Activated CD8-positive, alpha-beta memory T cell treated with anti-CD3 and anti-CD28 coated beads, Interleukin-2, amount 10 ng/mL, durations not matched to agents 7 days and 5 days (primary cell): Measurements from ENCODE around the gene PDCD4. TPM values are rescaled to one million over a fixed set of nuclear protein-coding genes. Genes with fewer than 3 reads are reported as not detected.

Source experiments
- ATAC-seq: fragments of 150-1000 bp; cut with Tn5 transposase; one replicate; pipeline ENCODE4 v1.10.0; 2021; ENCODE audit warnings: moderate library complexity
- CTCF ChIA-PET: fragments of 350-600 bp; sonication (Branson Sonifier 250); formaldehyde crosslinking; loops from one replicate; lab custom pipeline; 2021; ENCODE audit warnings: antibody characterized with exemption; lab: Charles Lee
- DNase-seq: peaks from one replicate; pipeline ENCODE4 v3.0.0-alpha.2; 2020
- H3K27ac Mint-ChIP-seq: one replicate; pipeline ENCODE4 v1.8.0; 2021; ENCODE audit warnings: mild to moderate bottlenecking, mixed read lengths
- H3K27me3 Mint-ChIP-seq: one replicate; pipeline ENCODE4 v1.8.0; 2021; ENCODE audit warnings: mixed read lengths
- H3K36me3 Mint-ChIP-seq: one replicate; pipeline ENCODE4 v1.8.0; 2021; ENCODE audit warnings: mild to moderate bottlenecking, mixed read lengths
- H3K4me1 Mint-ChIP-seq: one replicate; pipeline ENCODE4 v1.8.0; 2021; ENCODE audit warnings: mixed read lengths
- H3K4me3 Mint-ChIP-seq: one replicate; pipeline ENCODE4 v1.8.0; 2021; ENCODE audit warnings: mild to moderate bottlenecking, moderate library complexity, mixed read lengths
- H3K9me3 Mint-ChIP-seq: one replicate; pipeline ENCODE4 v1.8.0; 2022; ENCODE audit warnings: low read depth, mixed read lengths
- total RNA-seq, 2 experiments: library from RNA; stranded (reverse); gene quantifications; one replicate each; pipeline ENCODE4 v1.2.3, GENCODE V29; 2021

PDCD4 gene
- total RNA-seq, 2 experiments from 2014 or later = 74.0 to 115 TPM

GRCh38 chr10:110881905-110882304 lies 10.2 kb downstream of the PDCD4 start:
- H3K4me3 Mint-ChIP-seq = peak overlapping the region; percentile 39

GRCh38 chr10:110883924-110884323 lies 12.2 kb downstream of the PDCD4 start:
- Mint-ChIP-seq H3K36me3 (peaks cover 52% of the 10 kb centered on the region), H3K4me1 (peaks cover 59% of the 10 kb centered on the region), H3K27ac (peak overlapping the region; percentile 83), H3K4me3 (peak overlapping the region; percentile 73), H3K27me3 (no peaks in the 10 kb centered on the region), H3K9me3 (no peaks in the 10 kb centered on the region)
- ATAC-seq (peak; percentile 67), DNase-seq (no peak)
- CTCF ChIA-PET = interaction anchor here (1.1 to 2.5 kb wide), 3 partner anchors 16 to 81 kb away, joined by 3 to 16 read pairs (median 3); no protein-coding TSS in a partner anchor

More at GRCh38 chr10:110881905-110882304, 10.2 kb downstream of the PDCD4 start:
- DNase-seq (no peak), ATAC-seq (no peak)
- Mint-ChIP-seq H3K27me3 (no peaks in the 10 kb centered on the region), H3K4me1 (peaks cover 65% of the 10 kb centered on the region), H3K36me3 (peaks cover 51% of the 10 kb centered on the region), H3K9me3 (no peaks in the 10 kb centered on the region), H3K27ac (peak overlapping the region; percentile 61)
- CTCF ChIA-PET = interaction anchor here (0.9 to 1.6 kb wide), 3 partner anchors 9 to 11 kb away, joined by 3 to 5 read pairs (median 4); partner anchors contain the start of gene PDCD4

- peak; percentile 29 for ATAC-seq
- H3K36me3 Mint-ChIP-seq = peaks cover 56% of the 10 kb centered on the region
- CTCF ChIA-PET = interaction anchor here (1.2 to 2.6 kb wide), 5 partner anchors 11 to 82 kb away, joined by 3 to 15 read pairs (median 8); no protein-coding TSS in a partner anchor
- peak overlapping the region; percentile 50 for H3K4me3 Mint-ChIP-seq
- H3K27ac Mint-ChIP-seq = peak overlapping the region; percentile 62
- no peaks in the 10 kb centered on the region for H3K9me3 Mint-ChIP-seq
- H3K4me1 Mint-ChIP-seq = peaks cover 45% of the 10 kb centered on the region
- no peak for DNase-seq
- no peaks in the 10 kb centered on the region for H3K27me3 Mint-ChIP-seq
These were observed 14.4 kb downstream of the PDCD4 start for GRCh38 chr10:110885932-110886674.

- H3K9me3 Mint-ChIP-seq = no peaks in the 10 kb centered on the region
- peak overlapping the region; percentile 44 for H3K27ac Mint-ChIP-seq
- peaks cover 52% of the 10 kb centered on the region for H3K36me3 Mint-ChIP-seq
- H3K4me1 Mint-ChIP-seq = peaks cover 39% of the 10 kb centered on the region
- CTCF ChIA-PET = interaction anchor here (1.2 to 2.6 kb wide), 6 partner anchors 9 to 277 kb away, joined by 3 to 15 read pairs (median 6); no protein-coding TSS in a partner anchor
- no peak for ATAC-seq
- H3K27me3 Mint-ChIP-seq = no peaks in the 10 kb centered on the region
- no peak overlapping the region for H3K4me3 Mint-ChIP-seq
- DNase-seq = no peak
These were observed 15.8 kb downstream of the PDCD4 start for GRCh38 chr10:110887560-110887959.

GRCh38 chr10:110892602-110893288 lies 21.0 kb downstream of the PDCD4 start:
- no peak for ATAC-seq
- Mint-ChIP-seq H3K27me3 (no peaks in the 10 kb centered on the region), H3K4me1 (peaks cover 16% of the 10 kb centered on the region), H3K27ac (no peak overlapping the region), H3K36me3 (peaks cover 47% of the 10 kb centered on the region), H3K9me3 (no peaks in the 10 kb centered on the region), H3K4me3 (no peak overlapping the region)
- no peak for DNase-seq
- CTCF ChIA-PET = interaction anchor here (1.1 to 3.1 kb wide), 10 partner anchors 10 to 282 kb away, joined by 3 to 28 read pairs (median 4); no protein-coding TSS in a partner anchor

GRCh38 chr10:110893559-110894179 lies 21.9 kb downstream of the PDCD4 start:
- no peak for DNase-seq
- peak; percentile 85 for ATAC-seq
- H3K36me3 Mint-ChIP-seq = peaks cover 50% of the 10 kb centered on the region
- no peaks in the 10 kb centered on the region for H3K27me3 Mint-ChIP-seq
- CTCF ChIA-PET = interaction anchor here (0.8 to 3.1 kb wide), 18 partner anchors 9 to 283 kb away, joined by 3 to 28 read pairs (median 4); partner anchors contain the start of gene PDCD4
- H3K4me1 Mint-ChIP-seq = peaks cover 14% of the 10 kb centered on the region
- no peaks in the 10 kb centered on the region for H3K9me3 Mint-ChIP-seq
- H3K4me3 Mint-ChIP-seq = no peak overlapping the region
- H3K27ac Mint-ChIP-seq = no peak overlapping the region

GRCh38 chr10:110897184-110897583 lies 25.5 kb downstream of the PDCD4 start:
- no peak overlapping the region for H3K27ac Mint-ChIP-seq
- H3K4me3 Mint-ChIP-seq = no peak overlapping the region
- H3K36me3 Mint-ChIP-seq = peaks cover 51% of the 10 kb centered on the region
- no peaks in the 10 kb centered on the region for H3K27me3 Mint-ChIP-seq
- no peaks in the 10 kb centered on the region for H3K9me3 Mint-ChIP-seq
- peaks cover 21% of the 10 kb centered on the region for H3K4me1 Mint-ChIP-seq
- no peak for DNase-seq
- CTCF ChIA-PET = interaction anchor here (0.7 to 4.1 kb wide), 11 partner anchors 10 to 152 kb away, joined by 3 to 23 read pairs (median 3); partner anchors contain the start of genes BBIP1 and SHOC2
- ATAC-seq = no peak

- DNase-seq (no peak), ATAC-seq (no peak)
- no peak overlapping the region for H3K27ac Mint-ChIP-seq
- H3K4me1 Mint-ChIP-seq = peaks cover 32% of the 10 kb centered on the region
- CTCF ChIA-PET = interaction anchor here (0.7 to 4.1 kb wide), 4 partner anchors 12 to 373 kb away, joined by 3 to 19 read pairs (median 9); partner anchors contain the start of genes BBIP1 and SHOC2
- H3K36me3 Mint-ChIP-seq = peaks cover 53% of the 10 kb centered on the region
- H3K27me3 Mint-ChIP-seq = no peaks in the 10 kb centered on the region
- H3K4me3 Mint-ChIP-seq = no peak overlapping the region
- H3K9me3 Mint-ChIP-seq = no peaks in the 10 kb centered on the region
These were observed 26.7 kb downstream of the PDCD4 start for GRCh38 chr10:110898391-110898790.

- Mint-ChIP-seq H3K27me3 (no peaks in the 10 kb centered on the region), H3K4me3 (no peak overlapping the region), H3K36me3 (peaks cover 46% of the 10 kb centered on the region), H3K27ac (no peak overlapping the region), H3K4me1 (peaks cover 26% of the 10 kb centered on the region), H3K9me3 (no peaks in the 10 kb centered on the region)
- CTCF ChIA-PET = interaction anchor here (0.9 to 1.9 kb wide), 4 partner anchors 11 to 229 kb away, joined by 3 to 5 read pairs (median 4); no protein-coding TSS in a partner anchor
- ATAC-seq = no peak
- DNase-seq = no peak
These were observed 29.3 kb downstream of the PDCD4 start for GRCh38 chr10:110900983-110901382.

GRCh38 chr10:110901954-110902819 lies 30.5 kb downstream of the PDCD4 start:
- Mint-ChIP-seq H3K4me3 (no peak overlapping the region), H3K27ac (no peak overlapping the region), H3K27me3 (no peaks in the 10 kb centered on the region), H3K9me3 (no peaks in the 10 kb centered on the region), H3K36me3 (peaks cover 40% of the 10 kb centered on the region), H3K4me1 (peaks cover 26% of the 10 kb centered on the region)
- DNase-seq = no peak
- peak; percentile 45 for ATAC-seq
- CTCF ChIA-PET = interaction anchor here (0.7 to 3.5 kb wide), 8 partner anchors 9 to 156 kb away, joined by 3 to 15 read pairs (median 4); partner anchors contain the start of genes BBIP1 and SHOC2

- Mint-ChIP-seq H3K36me3 (peaks cover 32% of the 10 kb centered on the region), H3K4me1 (peaks cover 26% of the 10 kb centered on the region), H3K27ac (peak overlapping the region; percentile 45), H3K4me3 (no peak overlapping the region), H3K9me3 (no peaks in the 10 kb centered on the region), H3K27me3 (no peaks in the 10 kb centered on the region)
- no peak for DNase-seq
- peak; percentile 69 for ATAC-seq
- CTCF ChIA-PET = interaction anchor here (0.9 to 3.5 kb wide), 2 partner anchors 15 to 100 kb away, joined by 3 to 15 read pairs; partner anchors contain the start of genes BBIP1 and SHOC2
These were observed 31.9 kb downstream of the PDCD4 start for GRCh38 chr10:110903280-110904278.
